H9 (cell line): ENCODE data around the gene AMZ2. TPM values are rescaled to one million over a fixed set of nuclear protein-coding genes. Genes with fewer than 3 reads are reported as not detected.
"Not testable (repeated sequence)": the region's sequence is repeated elsewhere in the genome, so short reads cannot be mapped to it uniquely, and the experiment has no call there.

Experiments
- DNase-seq: peaks from one replicate; pipeline ENCODE4 v3.0.0-alpha.2; 2017
- H2AFZ ChIP-seq: one replicate; pipeline ENCODE4 v1.6.1; 2013; ENCODE audit warnings: mild to moderate bottlenecking, low read length, control low read depth, moderate library complexity
- H2AK5ac ChIP-seq: 2 replicates; pipeline ENCODE4 v1.6.1; 2013; ENCODE audit warnings: low read length, control low read depth, mixed read lengths; ENCODE audit not compliant: insufficient read length
- H2BK120ac ChIP-seq: one replicate; pipeline ENCODE4 v1.6.1; 2013; ENCODE audit warnings: low read depth, mild to moderate bottlenecking, low read length, control low read depth, inconsistent platforms; ENCODE audit not compliant: poor library complexity, severe bottlenecking
- H2BK12ac ChIP-seq: 2 replicates; pipeline ENCODE4 v1.6.1; 2013; ENCODE audit warnings: low read length, control low read depth, mixed read lengths, low read depth; ENCODE audit not compliant: insufficient read length
- H2BK15ac ChIP-seq: 2 replicates; pipeline ENCODE4 v1.6.1; 2013; ENCODE audit warnings: low read depth, low read length, control low read depth
- H2BK20ac ChIP-seq: one replicate; pipeline ENCODE4 v1.6.1; 2013; ENCODE audit warnings: low read depth, mild to moderate bottlenecking, low read length, control low read depth, inconsistent platforms; ENCODE audit not compliant: poor library complexity, severe bottlenecking
- H2BK5ac ChIP-seq: 2 replicates; pipeline ENCODE4 v1.6.1; 2013; ENCODE audit warnings: low read length, control low read depth, mixed read lengths; ENCODE audit not compliant: insufficient read length
- H3K14ac ChIP-seq: 2 replicates; pipeline ENCODE4 v1.6.1; 2013; ENCODE audit warnings: low read length, control low read depth; ENCODE audit not compliant: insufficient read depth
- H3K18ac ChIP-seq: 2 replicates; pipeline ENCODE4 v1.6.1; 2013; ENCODE audit warnings: low read depth, mild to moderate bottlenecking, mixed read lengths, low read length, control low read depth; ENCODE audit not compliant: insufficient read length
- H3K23ac ChIP-seq: 2 replicates; pipeline ENCODE4 v1.6.1; 2013; ENCODE audit warnings: low read length, control low read depth, mixed read lengths, low read depth; ENCODE audit not compliant: insufficient read length
- H3K23me2 ChIP-seq: 2 replicates; pipeline ENCODE4 v1.6.1; 2013; ENCODE audit warnings: low read depth, mild to moderate bottlenecking, mixed read lengths, low read length, control low read depth; ENCODE audit not compliant: insufficient read length, poor library complexity, severe bottlenecking
- H3K27ac ChIP-seq: 2 replicates; pipeline ENCODE4 v1.5.1; 2013; ENCODE audit warnings: low read length, control low read depth, mixed read lengths, low read depth; ENCODE audit not compliant: insufficient read length
- H3K27me3 ChIP-seq: 2 replicates; pipeline ENCODE4 v1.6.1; 2013; ENCODE audit warnings: low read length, control low read depth, inconsistent platforms; ENCODE audit not compliant: insufficient read depth
- H3K4ac ChIP-seq: 2 replicates; pipeline ENCODE4 v1.6.1; 2013; ENCODE audit warnings: low read depth, mild to moderate bottlenecking, control low read depth, inconsistent platforms, low read length, moderate library complexity
- H3K4me1 ChIP-seq: 2 replicates; pipeline ENCODE4 v1.6.1; 2013; ENCODE audit warnings: low read length, control low read depth, inconsistent platforms; ENCODE audit not compliant: insufficient read depth
- H3K4me2 ChIP-seq: 2 replicates; pipeline ENCODE4 v1.6.1; 2013; ENCODE audit warnings: low read length, control low read depth, mixed read lengths; ENCODE audit not compliant: insufficient read length, insufficient read depth
- H3K56ac ChIP-seq: 2 replicates; pipeline ENCODE4 v1.6.1; 2013; ENCODE audit warnings: low read depth, mild to moderate bottlenecking, mixed read lengths, low read length, control low read depth; ENCODE audit not compliant: insufficient read length
- H3K79me1 ChIP-seq: 2 replicates; pipeline ENCODE4 v1.6.1; 2013; ENCODE audit warnings: low read depth, mild to moderate bottlenecking, moderate library complexity, low read length, control low read depth, inconsistent platforms; ENCODE audit not compliant: insufficient read depth, poor library complexity, severe bottlenecking
- H3K79me2 ChIP-seq: 2 replicates; pipeline ENCODE4 v1.6.1; 2013; ENCODE audit warnings: low read length, control low read depth, inconsistent platforms; ENCODE audit not compliant: insufficient read depth
- H3K9ac ChIP-seq: 2 replicates; pipeline ENCODE4 v1.6.1; 2013; ENCODE audit warnings: low read length, control low read depth, mixed read lengths; ENCODE audit not compliant: insufficient read length; ENCODE audit errors: extremely low read depth
- H3K9me3 ChIP-seq: one replicate; pipeline ENCODE4 v1.6.1; 2013; ENCODE audit warnings: low read depth, low read length, inconsistent platforms; ENCODE audit not compliant: control insufficient read depth
- H3T11ph ChIP-seq: one replicate; pipeline ENCODE4 v1.6.1; 2013; ENCODE audit warnings: mild to moderate bottlenecking, low read length, control low read depth, inconsistent platforms
- H4K20me1 ChIP-seq: one replicate; pipeline ENCODE4 v1.6.1; 2013; ENCODE audit not compliant: control insufficient read depth, insufficient read length, insufficient read depth
- H4K5ac ChIP-seq: 2 replicates; pipeline ENCODE4 v1.6.1; 2013; ENCODE audit warnings: low read depth, mild to moderate bottlenecking, mixed read lengths, low read length, control low read depth; ENCODE audit not compliant: insufficient read length
- H4K8ac ChIP-seq: replicated peaks from 2 replicates; pipeline ENCODE4 v1.6.1; 2013; ENCODE audit warnings: low read length, control low read depth, mixed read lengths, low read depth; ENCODE audit not compliant: insufficient read length
- H4K91ac ChIP-seq: 2 replicates; pipeline ENCODE4 v1.6.1; 2013; ENCODE audit warnings: low read depth, mild to moderate bottlenecking, moderate library complexity, mixed read lengths, low read length, control low read depth; ENCODE audit not compliant: insufficient read length
- H3K27ac Mint-ChIP-seq, 3 experiments: 2 replicates in 2 of 3; 3 replicates in 1 of 3; pipeline ENCODE4 v1.8.0; 2020 to 2021; ENCODE audit warnings: mixed read lengths in 3 of 3, mild to moderate bottlenecking in 1 of 3, moderate library complexity in 1 of 3
- H3K27me3 Mint-ChIP-seq: 2 replicates; pipeline ENCODE4 v1.8.0; 2021; ENCODE audit warnings: low read depth, mild to moderate bottlenecking, moderate library complexity, mixed read lengths
- H3K36me3 Mint-ChIP-seq, 3 experiments: 2 replicates in 2 of 3; 3 replicates in 1 of 3; pipeline ENCODE4 v1.8.0; 2020 to 2021; ENCODE audit warnings: low read depth in 3 of 3, mixed read lengths in 3 of 3; ENCODE audit not compliant: insufficient read depth in 1 of 3
- H3K4me1 Mint-ChIP-seq, 2 experiments: 2 replicates each; pipeline ENCODE4 v1.8.0; 2020; ENCODE audit warnings: mixed read lengths in 2 of 2
- H3K4me3 Mint-ChIP-seq, 2 experiments: 2 replicates in 1 of 2; 3 replicates in 1 of 2; pipeline ENCODE4 v1.8.0; 2020 to 2021; ENCODE audit warnings: mild to moderate bottlenecking in 2 of 2, mixed read lengths in 2 of 2, moderate library complexity in 1 of 2
- H3K9me3 Mint-ChIP-seq, 2 experiments: 2 replicates in 1 of 2; 3 replicates in 1 of 2; pipeline ENCODE4 v1.8.0; 2020; ENCODE audit warnings: mild to moderate bottlenecking in 2 of 2, mixed read lengths in 2 of 2, moderate library complexity in 1 of 2
- WGBS: extraction: QIAGEN DNeasy Blood & Tissue Kit; methylation state at CpG from one replicate; pipeline ENCODE4 v1.1.7; 2013; ENCODE audit warnings: missing lambda C conversion rate, low lambda C conversion rate, mixed read lengths; ENCODE audit not compliant: insufficient read length; ENCODE audit errors: extremely low coverage; 5-methylcytosine and 5-hydroxymethylcytosine counted together
- total RNA-seq: library from RNA; stranded (reverse); gene quantifications from 2 replicates; pipeline ENCODE4 v1.2.1, GENCODE V29; 2021

The AMZ2 gene
- total RNA-seq, 1 experiment from 2014 or later: 82.6 TPM

- peaks cover 13 to 14% of the 10 kb centered on the region in 2 experiments for H3K4me1 Mint-ChIP-seq
- H4K20me1 ChIP-seq, H2AK5ac ChIP-seq, DNase-seq, H3K4me1 ChIP-seq, H2BK5ac ChIP-seq, H2BK12ac ChIP-seq, H4K91ac ChIP-seq, H3K23me2 ChIP-seq, H3K18ac ChIP-seq, H3K56ac ChIP-seq, H2BK15ac ChIP-seq, H2BK20ac ChIP-seq, H3K9me3 Mint-ChIP-seq, H3K4me2 ChIP-seq, H4K8ac ChIP-seq, H3K27me3 ChIP-seq, H3K23ac ChIP-seq, H3K27ac Mint-ChIP-seq, H3K79me2 ChIP-seq, H4K5ac ChIP-seq, H3K14ac ChIP-seq, H3K27me3 Mint-ChIP-seq, H2AFZ ChIP-seq, H2BK120ac ChIP-seq, H3K27ac ChIP-seq, H3K79me1 ChIP-seq, H3K4ac ChIP-seq, H3K9ac ChIP-seq, H3K4me3 Mint-ChIP-seq, H3K36me3 Mint-ChIP-seq, H3T11ph ChIP-seq, H3K9me3 ChIP-seq: not testable (repeated sequence)
- no CpG with 5 or more reads among the region's 12 CpGs for WGBS
These were observed 13.0 kb upstream of the AMZ2 start for GRCh38 chr17:68234726-68235335.

- H3T11ph ChIP-seq, H3K23me2 ChIP-seq, H3K27ac ChIP-seq, H3K18ac ChIP-seq, DNase-seq, H3K9ac ChIP-seq, H3K27me3 Mint-ChIP-seq, H3K14ac ChIP-seq, H2BK15ac ChIP-seq, H2BK120ac ChIP-seq, H3K36me3 Mint-ChIP-seq, H4K91ac ChIP-seq, H2BK20ac ChIP-seq, H4K5ac ChIP-seq, H3K79me2 ChIP-seq, H3K27ac Mint-ChIP-seq, H3K4ac ChIP-seq, H3K27me3 ChIP-seq, H3K9me3 Mint-ChIP-seq, H4K8ac ChIP-seq, H2BK5ac ChIP-seq, H3K79me1 ChIP-seq, H3K9me3 ChIP-seq, H2AFZ ChIP-seq, H2AK5ac ChIP-seq, H3K4me2 ChIP-seq, H2BK12ac ChIP-seq, H3K56ac ChIP-seq, H3K4me3 Mint-ChIP-seq, H4K20me1 ChIP-seq, H3K4me1 ChIP-seq, H3K23ac ChIP-seq: not testable (repeated sequence)
- H3K4me1 Mint-ChIP-seq: peaks cover 16% of the 10 kb centered on the region in 2 experiments
- WGBS: no CpG with 5 or more reads among the region's 11 CpGs
These were observed 12.5 kb upstream of the AMZ2 start for GRCh38 chr17:68235336-68235791.
